Body of pancreas (tissue), 4 donors: Measurements from ENCODE around the gene PAFAH2. TPM values are rescaled to one million over a fixed set of nuclear protein-coding genes. Genes with fewer than 3 reads are reported as not detected.

Source experiments
- ATAC-seq: fragments of 150-250 bp; one replicate; pipeline ENCODE4 v1.9.1; 2016
- DNase-seq, 4 donors: peaks; one replicate each; pipeline ENCODE4 v3.0.0-alpha.2; 2019
- H3K27ac ChIP-seq, 4 donors: fragments of 200-600 bp; sonication (generic); 1 replicate in 3 of 4; 2 replicates in 1 of 4; pipeline versions ENCODE4 v1.5.1 to v1.6.1; 2016 to 2019; ENCODE audit warnings: mild to moderate bottlenecking in 1 of 4, mixed read lengths in 1 of 4, moderate library complexity in 1 of 4
- H3K27me3 ChIP-seq, 2 donors: fragments of 200-600 bp; sonication (generic); one replicate each; pipeline ENCODE4 v1.6.0; 2016; ENCODE audit warnings: mild to moderate bottlenecking in 1 of 2
- H3K36me3 ChIP-seq, 2 donors: fragments of 200-600 bp; sonication (generic); replicated peaks in 1 of 2; 2 replicates each; pipeline ENCODE4 v1.5.1; 2016; ENCODE audit warnings: low read depth in 2 of 2; ENCODE audit not compliant: insufficient read depth in 1 of 2
- H3K4me1 ChIP-seq: fragments of 200-600 bp; sonication (generic); one replicate; pipeline ENCODE4 v1.6.0; 2016
- H3K4me3 ChIP-seq, 2 donors: fragments of 200-600 bp; sonication (generic); 1 replicate in 1 of 2; 2 replicates in 1 of 2; pipeline ENCODE4 v1.5.1; 2016 to 2019
- H3K9me3 ChIP-seq, 3 donors: fragments of 200-600 bp; sonication (generic); 1 replicate in 2 of 3; 2 replicates in 1 of 3; pipeline ENCODE4 v1.5.1; 2016
- POLR2A ChIP-seq, 3 donors: fragments of 450-650 bp; IDR thresholded peaks; one replicate each; pipeline ENCODE4 v1.6.1; 2016; ENCODE audit warnings: antibody characterized with exemption in 3 of 3, mild to moderate bottlenecking in 2 of 3
- WGBS, 2 donors: methylation state at CpG; one replicate each; pipeline ENCODE4 v1.1.5; 2017; 5-methylcytosine and 5-hydroxymethylcytosine counted together
- intact Hi-C: fragments of 100-400 bp; cut with DNase I; formaldehyde crosslinking; loops from one replicate; pipeline ENCODE4 v1.15.1; 2023
- total RNA-seq, 2 donors: library from RNA; depleted of rRNA; stranded (reverse); fragments of >200 nt; gene quantifications; one replicate each; pipeline ENCODE4 v1.1.0, GENCODE V29; 2016
- TF ChIP-seq, protein P1 (sequence below), 7 experiments: fragments of 450-650 bp in 4 of 7; fragments of 200-600 bp in 3 of 7; sonication (generic) in 3 of 7; IDR thresholded peaks; one replicate each; pipeline ENCODE4 v1.5.1; 2016 to 2019; ENCODE audit warnings: antibody characterized with exemption in 7 of 7

Gene PAFAH2
- total RNA-seq, 2 donors from 2014 or later, result 14.8 to 46.4 TPM

DNA sequence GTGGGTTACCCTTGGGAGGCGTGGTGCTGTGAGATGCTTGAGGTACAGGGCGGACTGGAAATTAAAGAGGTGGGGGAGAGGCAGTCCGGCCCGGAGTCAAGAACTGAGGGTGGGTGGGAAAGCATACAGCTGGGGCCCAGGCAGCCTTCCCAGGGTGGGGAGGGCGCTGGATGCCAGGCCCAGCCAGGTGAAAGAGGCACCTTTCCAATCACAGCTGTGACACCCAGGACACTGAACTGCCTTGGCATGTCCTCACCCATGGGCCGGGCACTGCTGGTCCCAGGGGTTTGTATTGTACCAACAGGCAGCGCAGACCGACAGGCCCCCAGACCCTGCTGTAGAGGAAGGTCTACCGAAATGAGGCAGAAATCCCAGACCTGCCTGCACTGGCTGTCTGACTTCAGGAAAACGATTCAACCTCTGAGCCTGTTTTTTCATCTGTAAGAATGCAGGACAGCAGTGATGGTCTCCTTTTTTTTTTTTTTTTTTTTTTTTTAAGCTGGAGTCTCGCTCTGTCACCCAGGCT lies 39.0 kb upstream of the PAFAH2 start:
- Histone ChIP-seq H3K36me3 (no peaks in the 10 kb centered on the region), H3K27me3 (no peaks in the 10 kb centered on the region), H3K9me3 (no peaks in the 10 kb centered on the region), H3K4me1 (peaks cover 76% of the 10 kb centered on the region), H3K27ac (peak overlapping the region; percentile 91 to 99 (median 94)), H3K4me3 (no peak overlapping the region)
- intact Hi-C loops, result no loop called here
- WGBS, 2 donors, result 27 to 30% methylated on average over 10 to 11 of the region's 11 CpGs
- TF ChIP-seq POLR2A (IDR thresholded peaks at IDR 0.05), result no peak
- TF ChIP-seq, protein P1, sequence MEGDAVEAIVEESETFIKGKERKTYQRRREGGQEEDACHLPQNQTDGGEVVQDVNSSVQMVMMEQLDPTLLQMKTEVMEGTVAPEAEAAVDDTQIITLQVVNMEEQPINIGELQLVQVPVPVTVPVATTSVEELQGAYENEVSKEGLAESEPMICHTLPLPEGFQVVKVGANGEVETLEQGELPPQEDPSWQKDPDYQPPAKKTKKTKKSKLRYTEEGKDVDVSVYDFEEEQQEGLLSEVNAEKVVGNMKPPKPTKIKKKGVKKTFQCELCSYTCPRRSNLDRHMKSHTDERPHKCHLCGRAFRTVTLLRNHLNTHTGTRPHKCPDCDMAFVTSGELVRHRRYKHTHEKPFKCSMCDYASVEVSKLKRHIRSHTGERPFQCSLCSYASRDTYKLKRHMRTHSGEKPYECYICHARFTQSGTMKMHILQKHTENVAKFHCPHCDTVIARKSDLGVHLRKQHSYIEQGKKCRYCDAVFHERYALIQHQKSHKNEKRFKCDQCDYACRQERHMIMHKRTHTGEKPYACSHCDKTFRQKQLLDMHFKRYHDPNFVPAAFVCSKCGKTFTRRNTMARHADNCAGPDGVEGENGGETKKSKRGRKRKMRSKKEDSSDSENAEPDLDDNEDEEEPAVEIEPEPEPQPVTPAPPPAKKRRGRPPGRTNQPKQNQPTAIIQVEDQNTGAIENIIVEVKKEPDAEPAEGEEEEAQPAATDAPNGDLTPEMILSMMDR (IDR thresholded peaks at IDR 0.05), result no peak
- DNase-seq, result peak in 1 of 4 donors; percentile 97
- no peak for ATAC-seq

DNA sequence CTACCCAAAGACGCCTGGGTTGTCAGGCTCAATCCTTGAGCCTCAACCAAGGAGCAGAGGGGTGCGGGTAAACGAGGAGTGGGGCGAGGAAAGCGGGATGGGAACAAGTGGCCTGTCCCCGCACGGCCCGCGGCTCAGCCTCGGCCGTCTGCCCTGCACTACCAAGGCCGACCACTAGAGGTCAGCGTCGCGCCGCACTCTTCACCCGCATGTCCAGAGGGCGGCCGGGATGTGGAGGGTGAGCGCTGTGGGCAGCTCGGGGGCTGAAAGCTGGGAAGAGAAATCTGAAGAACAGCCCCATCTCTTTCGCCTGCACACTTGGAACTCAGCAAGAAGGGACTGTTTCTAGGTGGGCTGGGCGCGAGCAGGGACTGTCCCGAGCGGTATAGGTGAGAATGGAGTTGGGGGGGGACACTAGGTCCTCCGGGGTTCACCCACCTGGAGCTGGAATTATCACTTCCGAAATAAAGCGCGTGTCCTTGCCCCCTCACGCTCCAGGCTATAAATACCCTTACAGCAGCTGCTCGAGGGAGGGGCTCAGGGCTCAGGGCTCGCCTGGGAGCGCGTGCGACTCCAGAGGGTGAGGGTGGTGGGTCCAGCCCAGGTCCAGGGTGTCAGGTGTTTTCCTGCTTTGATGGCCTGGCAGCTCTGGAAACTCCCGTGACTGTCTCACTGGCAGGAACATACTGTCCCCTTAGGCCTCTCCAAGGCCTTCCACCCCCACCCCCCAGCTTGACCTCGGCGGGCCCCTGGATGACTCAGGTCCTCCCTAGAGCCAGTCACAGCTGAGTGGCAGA lies 38.3 kb upstream of the PAFAH2 start:
- H3K27ac ChIP-seq, result peak overlapping the region; percentile 93 to 99 (median 96)
- WGBS, 2 donors, result 2 to 7% methylated on average over 11 to 39 of the region's 39 CpGs

DNA sequence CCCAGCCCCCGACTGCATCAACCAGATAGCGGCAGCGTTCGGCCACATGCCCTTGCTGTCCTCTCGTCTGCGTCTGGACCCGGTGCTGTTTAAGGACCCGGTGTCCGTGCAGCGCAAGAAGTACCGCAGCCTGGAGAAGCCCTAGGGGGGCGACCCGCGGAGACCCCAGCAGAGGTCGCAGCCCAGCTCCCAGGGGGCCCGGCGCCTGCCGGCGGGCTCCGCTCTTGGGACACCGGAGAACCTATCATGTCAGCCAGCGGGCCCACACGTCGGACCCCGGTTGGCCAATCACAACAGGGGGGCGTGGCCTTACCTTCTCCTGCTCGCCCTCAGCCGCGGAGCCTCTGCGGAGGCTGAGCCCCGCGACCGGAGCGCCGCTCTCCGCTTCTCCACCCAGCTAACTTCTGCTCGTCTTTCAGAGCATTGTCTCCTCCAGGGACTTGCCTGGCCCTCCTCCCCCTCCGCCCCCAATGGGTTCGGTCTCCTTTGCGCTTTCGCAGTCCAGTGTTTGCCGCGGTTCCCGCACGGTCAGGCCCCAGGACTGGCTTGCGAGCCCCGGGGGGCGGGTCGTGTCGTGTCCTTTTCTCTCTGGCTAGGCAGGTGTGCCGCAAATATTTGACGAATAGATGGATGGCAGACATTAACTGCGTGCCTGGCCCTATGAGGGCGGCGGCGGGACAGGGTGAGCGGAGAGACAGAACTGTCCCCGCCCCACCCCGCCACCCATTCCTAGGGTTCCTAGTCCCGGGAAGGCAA lies 37.5 kb upstream of the PAFAH2 start:
- intact Hi-C loops, result no loop called here
- peak; percentile 69 for ATAC-seq
- DNase-seq, result peak; percentile 96 to 99 (median 98)
- H3K4me3 ChIP-seq, result peak overlapping the region; percentile 19 to 25
- 0 to 1% methylated on average over 24 to 50 of the region's 60 CpGs for WGBS, 2 donors
- peaks cover 62% of the 10 kb centered on the region for H3K4me1 ChIP-seq
- peak overlapping the region; percentile 93 to 99 (median 96) for H3K27ac ChIP-seq
- no peaks in the 10 kb centered on the region for H3K9me3 ChIP-seq
- no peaks in the 10 kb centered on the region for H3K27me3 ChIP-seq
- TF ChIP-seq, protein P1 (IDR thresholded peaks at IDR 0.05), result peak in 2 of 7 experiments; percentile 13 to 36
- peak; percentile 99 for TF ChIP-seq POLR2A (IDR thresholded peaks at IDR 0.05)
- H3K36me3 ChIP-seq, result no peaks in the 10 kb centered on the region

More for the DNA sequence above, 38.3 kb upstream of the PAFAH2 start:
- TF ChIP-seq, protein P1 (IDR thresholded peaks at IDR 0.05), result peak; percentile 99 to 100 (median 99)
- peak; percentile 65 to 78 (median 72) for TF ChIP-seq POLR2A (IDR thresholded peaks at IDR 0.05)
- DNase-seq (peak; percentile 92 to 98 (median 98)), ATAC-seq (peak; percentile 78)
- Histone ChIP-seq H3K4me1 (peaks cover 69% of the 10 kb centered on the region), H3K27me3 (no peaks in the 10 kb centered on the region), H3K4me3 (peak overlapping the region; percentile 19 to 25), H3K9me3 (no peaks in the 10 kb centered on the region), H3K36me3 (no peaks in the 10 kb centered on the region)
- intact Hi-C loops, result no loop called here

DNA sequence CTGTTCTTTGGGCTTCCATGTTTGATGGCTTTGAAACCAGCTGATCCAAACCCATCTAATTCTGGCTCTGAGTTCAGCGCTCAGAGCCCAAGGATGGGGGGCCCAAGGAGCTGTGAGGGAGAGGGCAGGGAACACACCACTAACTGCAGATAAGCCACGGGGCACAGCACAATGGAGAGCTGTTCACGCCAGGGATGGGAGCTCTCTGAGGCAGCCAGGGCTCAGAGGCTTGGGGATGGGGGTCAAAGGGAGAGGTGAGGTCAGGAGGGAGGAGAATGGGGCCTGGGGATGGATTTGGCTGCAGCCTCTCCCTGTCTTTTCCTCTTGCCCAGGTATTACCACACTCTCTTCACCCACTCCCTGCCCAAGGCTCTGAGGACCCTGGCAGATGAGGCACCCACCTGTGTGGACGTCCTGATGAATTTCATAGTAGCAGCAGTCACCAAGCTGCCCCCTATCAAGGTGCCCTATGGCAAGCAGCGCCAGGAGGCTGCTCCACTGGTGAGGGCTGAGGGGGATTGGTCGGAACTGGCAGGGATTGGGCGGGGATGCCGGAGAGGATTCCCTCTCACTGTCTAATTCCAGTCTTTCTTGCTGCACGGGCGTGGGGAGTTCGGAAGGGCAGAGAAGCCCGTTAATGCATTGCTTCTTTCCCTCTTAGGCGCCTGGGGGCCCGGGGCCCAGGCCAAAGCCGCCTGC lies 36.8 kb upstream of the PAFAH2 start:
- TF ChIP-seq, protein P1 (IDR thresholded peaks at IDR 0.05), result no peak
- TF ChIP-seq POLR2A (IDR thresholded peaks at IDR 0.05), result no peak
- intact Hi-C loops, result no loop called here
- Histone ChIP-seq H3K27ac (peak overlapping the region; percentile 93 to 99 (median 96)), H3K9me3 (no peaks in the 10 kb centered on the region), H3K27me3 (no peaks in the 10 kb centered on the region), H3K4me3 (peak overlapping the region; percentile 19 to 25), H3K4me1 (peaks cover 55% of the 10 kb centered on the region), H3K36me3 (no peaks in the 10 kb centered on the region)
- 11 to 21% methylated on average over 11 to 15 of the region's 15 CpGs for WGBS, 2 donors
- no peak for ATAC-seq
- peak in 1 of 4 donors; percentile 22 for DNase-seq
